Keratinocyte (primary cell): Measurements from ENCODE around the gene COG3. TPM values are rescaled to one million over a fixed set of nuclear protein-coding genes. Genes with fewer than 3 reads are reported as not detected.

Experiments
- DNase-seq: peaks from one replicate; pipeline ENCODE4 v3.0.0-alpha.2; 2011; ENCODE audit warnings: low read depth, missing footprints, low spot score
- FAIRE-seq: peaks from 2 replicates; lab custom pipeline; 2011; peaks lifted over from hg19 to GRCh38; lab: Jason Lieb, UNC
- H2AFZ ChIP-seq: 2 replicates; pipeline ENCODE4 v1.6.0; 2012; ENCODE audit warnings: low read length, control low read depth, inconsistent platforms; ENCODE audit not compliant: control insufficient read depth
- H3K27ac ChIP-seq: 2 replicates; pipeline ENCODE4 v1.5.1; 2011; ENCODE audit warnings: low read length; ENCODE audit not compliant: control insufficient read depth, insufficient read depth
- H3K27me3 ChIP-seq: 3 replicates; pipeline ENCODE4 v1.6.0; 2011; ENCODE audit warnings: low read length; ENCODE audit not compliant: control insufficient read depth, insufficient read depth; ENCODE audit errors: extremely low read depth
- H3K36me3 ChIP-seq, 2 experiments: 2 replicates in 1 of 2; 3 replicates in 1 of 2; pipeline ENCODE4 v1.5.1; 2011; ENCODE audit warnings: low read length in 2 of 2, mild to moderate bottlenecking in 1 of 2; ENCODE audit not compliant: control insufficient read depth in 2 of 2, insufficient read depth in 2 of 2; ENCODE audit errors: extremely low read depth in 1 of 2
- H3K4me1 ChIP-seq: 3 replicates; pipeline ENCODE4 v1.5.1; 2011; ENCODE audit warnings: low read length; ENCODE audit not compliant: control insufficient read depth, insufficient read depth; ENCODE audit errors: extremely low read depth
- H3K4me2 ChIP-seq: 3 replicates; pipeline ENCODE4 v1.6.0; 2011; ENCODE audit warnings: low read depth, low read length; ENCODE audit not compliant: control insufficient read depth, insufficient read depth; ENCODE audit errors: extremely low read depth
- H3K4me3 ChIP-seq, 3 experiments: fragments of 200-600 bp in 1 of 3; sonication (generic) in 1 of 3; 2 replicates in 2 of 3; 3 replicates in 1 of 3; pipeline ENCODE4 v1.5.1; 2011 to 2016; ENCODE audit warnings: low read length in 3 of 3, mild to moderate bottlenecking in 3 of 3, control low read depth in 2 of 3, inconsistent platforms in 1 of 3, low read depth in 1 of 3, mixed read lengths in 1 of 3, mixed run types in 1 of 3, moderate library complexity in 1 of 3; ENCODE audit not compliant: control insufficient read depth in 2 of 3, insufficient read depth in 2 of 3; ENCODE audit errors: extremely low read depth in 1 of 3
- H3K79me2 ChIP-seq: 2 replicates; pipeline ENCODE4 v1.6.0; 2012; ENCODE audit warnings: low read length; ENCODE audit not compliant: control insufficient read depth, insufficient read depth
- H3K9ac ChIP-seq: 3 replicates; pipeline ENCODE4 v1.6.0; 2011; ENCODE audit warnings: low read length; ENCODE audit not compliant: control insufficient read depth, insufficient read depth; ENCODE audit errors: extremely low read depth
- H3K9me1 ChIP-seq: 3 replicates; pipeline ENCODE4 v1.6.0; 2011; ENCODE audit warnings: low read length; ENCODE audit not compliant: control insufficient read depth, insufficient read depth; ENCODE audit errors: extremely low read depth
- H3K9me3 ChIP-seq: 2 replicates; pipeline ENCODE4 v1.5.1; 2012; ENCODE audit warnings: low read depth, low read length; ENCODE audit not compliant: control insufficient read depth
- H4K20me1 ChIP-seq: 3 replicates; pipeline ENCODE4 v1.6.0; 2011; ENCODE audit warnings: low read length; ENCODE audit not compliant: control insufficient read depth, insufficient read depth; ENCODE audit errors: extremely low read depth
- EZH2 ChIP-seq: IDR thresholded peaks from one replicate; pipeline ENCODE4 v1.6.1; 2012; ENCODE audit warnings: inconsistent platforms, mild to moderate bottlenecking, low read length, moderate library complexity
- dilution Hi-C: fragments of 300-500 bp; cut with MboI; formaldehyde crosslinking; loops from one replicate; pipeline ENCODE4 v1.7.0; 2020; ENCODE audit warnings: low sequenced_read_pairs; ENCODE audit not compliant: extremely low pct_ligation_motif_present
- polyA plus RNA-seq, 5 experiments: library from polyadenylated mRNA; depleted of rRNA in 3 of 5; stranded (reverse) in 3 of 5; stranded (forward) in 1 of 5; unstranded in 1 of 5; fragments of >200 nt; gene quantifications; 1 replicate in 1 of 5; 2 replicates in 3 of 5; 3 replicates in 1 of 5; pipeline versions ENCODE4 v1.2.1 to v1.2.3, GENCODE V29; 2011 to 2012; ENCODE audit warnings: missing spikeins in 2 of 5, low read depth in 1 of 5, low replicate concordance in 1 of 5
- TF ChIP-seq, protein P1 (sequence below), 3 experiments: IDR thresholded peaks in 1 of 3; conservative IDR thresholded peaks in 1 of 3; optimal IDR thresholded peaks in 1 of 3; 2 replicates in 2 of 3; 3 replicates in 1 of 3; pipeline versions ENCODE3 to v1.5.1; 2011; ENCODE audit warnings: low read length in 3 of 3, mild to moderate bottlenecking in 3 of 3, moderate library complexity in 2 of 3, control low read depth in 1 of 3, inconsistent platforms in 1 of 3; ENCODE audit not compliant: insufficient read depth in 2 of 3; ENCODE audit errors: extremely low read depth in 1 of 3

Gene COG3
- polyA plus RNA-seq, 1 donor (not counting 4 experiments of a cell fraction or from before 2014, with no cell fraction given): 31.0 TPM

DNA sequence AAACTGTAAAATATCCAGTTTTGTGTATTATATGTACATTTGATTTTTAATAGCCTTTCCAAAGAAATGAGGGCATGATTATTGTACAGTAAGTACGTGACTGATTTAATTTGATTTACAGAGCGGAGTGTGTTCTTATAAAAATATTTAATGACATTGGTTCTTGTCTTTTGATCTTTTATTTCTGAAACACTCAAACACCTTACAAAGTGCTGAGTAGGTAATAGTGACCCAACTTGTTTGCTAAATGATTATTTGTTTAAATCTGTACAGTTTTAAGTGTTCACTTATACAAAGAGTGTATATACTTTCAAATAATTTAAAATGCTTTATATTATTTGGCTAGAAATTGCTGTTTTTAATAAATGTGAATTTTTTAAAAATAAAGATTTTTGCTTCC, 71.5 kb downstream of the COG3 start:
- Histone ChIP-seq H3K9ac (no peak overlapping the region), H3K4me3 (no peak overlapping the region), H3K36me3 (peaks cover 19 to 22% of the 10 kb centered on the region in 2 experiments), H3K4me2 (no peak overlapping the region), H3K27me3 (no peaks in the 10 kb centered on the region), H3K9me1 (no peaks in the 10 kb centered on the region), H3K4me1 (no peaks in the 10 kb centered on the region), H2AFZ (no peak overlapping the region), H3K9me3 (no peaks in the 10 kb centered on the region), H3K27ac (no peak overlapping the region), H4K20me1 (no peaks in the 10 kb centered on the region), H3K79me2 (no peaks in the 10 kb centered on the region)
- dilution Hi-C loops: no loop called here
- no peak for FAIRE-seq
- DNase-seq: no peak
- TF ChIP-seq, protein P1, sequence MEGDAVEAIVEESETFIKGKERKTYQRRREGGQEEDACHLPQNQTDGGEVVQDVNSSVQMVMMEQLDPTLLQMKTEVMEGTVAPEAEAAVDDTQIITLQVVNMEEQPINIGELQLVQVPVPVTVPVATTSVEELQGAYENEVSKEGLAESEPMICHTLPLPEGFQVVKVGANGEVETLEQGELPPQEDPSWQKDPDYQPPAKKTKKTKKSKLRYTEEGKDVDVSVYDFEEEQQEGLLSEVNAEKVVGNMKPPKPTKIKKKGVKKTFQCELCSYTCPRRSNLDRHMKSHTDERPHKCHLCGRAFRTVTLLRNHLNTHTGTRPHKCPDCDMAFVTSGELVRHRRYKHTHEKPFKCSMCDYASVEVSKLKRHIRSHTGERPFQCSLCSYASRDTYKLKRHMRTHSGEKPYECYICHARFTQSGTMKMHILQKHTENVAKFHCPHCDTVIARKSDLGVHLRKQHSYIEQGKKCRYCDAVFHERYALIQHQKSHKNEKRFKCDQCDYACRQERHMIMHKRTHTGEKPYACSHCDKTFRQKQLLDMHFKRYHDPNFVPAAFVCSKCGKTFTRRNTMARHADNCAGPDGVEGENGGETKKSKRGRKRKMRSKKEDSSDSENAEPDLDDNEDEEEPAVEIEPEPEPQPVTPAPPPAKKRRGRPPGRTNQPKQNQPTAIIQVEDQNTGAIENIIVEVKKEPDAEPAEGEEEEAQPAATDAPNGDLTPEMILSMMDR (optimal IDR thresholded peaks at IDR 0.05 in 1 of 3, IDR thresholded peaks at IDR 0.05 in 1 of 3, conservative IDR thresholded peaks at IDR 0.05 in 1 of 3; ENCODE audit: extremely low read depth in 1 of 3, insufficient read depth in 2 of 3, low read length in 3 of 3): no peak
- no peak for TF ChIP-seq EZH2

DNA sequence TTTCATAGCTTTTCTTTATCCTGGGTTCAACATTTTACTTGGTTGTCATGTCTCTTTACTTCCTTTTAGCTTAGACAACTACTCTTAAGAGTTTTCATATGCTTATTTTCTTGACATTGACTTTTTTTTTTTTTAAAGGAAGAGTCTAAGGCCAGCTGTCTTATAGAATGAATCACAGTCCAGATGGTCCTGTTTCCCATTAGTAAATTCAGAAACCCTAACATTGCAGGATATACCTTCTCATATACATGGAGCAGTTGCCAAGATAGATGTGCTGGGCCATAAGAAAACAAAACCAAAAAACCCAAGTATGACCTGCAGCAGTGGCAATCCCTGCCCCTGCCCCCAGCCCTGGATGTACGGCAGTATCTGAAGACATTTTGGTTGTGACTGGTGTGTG, 72.8 kb downstream of the COG3 start:
- H3K36me3 ChIP-seq: peaks cover 14 to 19% of the 10 kb centered on the region in 2 experiments
- no peak for TF ChIP-seq EZH2
- TF ChIP-seq, protein P1 (optimal IDR thresholded peaks at IDR 0.05 in 1 of 3, IDR thresholded peaks at IDR 0.05 in 1 of 3, conservative IDR thresholded peaks at IDR 0.05 in 1 of 3; ENCODE audit: extremely low read depth in 1 of 3, insufficient read depth in 2 of 3, low read length in 3 of 3): no peak
- H3K9ac ChIP-seq: no peak overlapping the region
- H3K4me2 ChIP-seq: no peak overlapping the region
- no peaks in the 10 kb centered on the region for H3K79me2 ChIP-seq
- no peak overlapping the region for H2AFZ ChIP-seq
- H3K4me3 ChIP-seq: no peak overlapping the region
- no peak for DNase-seq
- no peaks in the 10 kb centered on the region for H3K27me3 ChIP-seq
- no peak for FAIRE-seq
- dilution Hi-C loops: no loop called here
- no peaks in the 10 kb centered on the region for H3K4me1 ChIP-seq
- H4K20me1 ChIP-seq: no peaks in the 10 kb centered on the region
- no peaks in the 10 kb centered on the region for H3K9me3 ChIP-seq
- no peaks in the 10 kb centered on the region for H3K9me1 ChIP-seq
- no peak overlapping the region for H3K27ac ChIP-seq
